MCF 10A (cell line): ENCODE data around the gene SNU13. TPM values are rescaled to one million over a fixed set of nuclear protein-coding genes. Genes with fewer than 3 reads are reported as not detected.

Source experiments
- BruUV-seq: library from RNA; stranded (reverse); fragments of 400-500 nt; replicated peaks from 2 replicates; lab custom pipeline; 2021; lab: Mats Ljungman, UMichigan
- CTCF ChIA-PET: fragments of 300-600 bp; sonication (Branson Sonifier 250); formaldehyde crosslinking; extraction: SDS; loops from one replicate; lab custom pipeline; 2021; ENCODE audit warnings: antibody characterized with exemption, inconsistent platforms; lab: Yijun Ruan, JAX
- POLR2A ChIA-PET: fragments of 300-600, 350-650 bp; sonication (Branson Sonifier 250); formaldehyde crosslinking; extraction: SDS; loops from one replicate; lab custom pipeline; 2020; ENCODE audit warnings: antibody characterized with exemption, inconsistent platforms; lab: Yijun Ruan, JAX
- DNase-seq: peaks from one replicate; pipeline ENCODE4 v3.0.0-alpha.2; 2018; ENCODE audit not compliant: unreplicated experiment
- H3K27ac Mint-ChIP-seq: one replicate; pipeline ENCODE4 v1.8.0; 2022; ENCODE audit warnings: mild to moderate bottlenecking, low read depth, mixed read lengths; ENCODE audit not compliant: unreplicated experiment
- H3K27me3 Mint-ChIP-seq: one replicate; pipeline ENCODE4 v1.8.0; 2022; ENCODE audit warnings: mixed read lengths; ENCODE audit not compliant: insufficient read depth, unreplicated experiment
- H3K36me3 Mint-ChIP-seq: one replicate; pipeline ENCODE4 v1.8.0; 2022; ENCODE audit warnings: mild to moderate bottlenecking, moderate library complexity, mixed read lengths; ENCODE audit not compliant: insufficient read depth, unreplicated experiment
- H3K4me1 Mint-ChIP-seq: one replicate; pipeline ENCODE4 v1.8.0; 2022; ENCODE audit warnings: mixed read lengths; ENCODE audit not compliant: insufficient read depth, unreplicated experiment
- H3K4me3 Mint-ChIP-seq: one replicate; pipeline ENCODE4 v1.8.0; 2022; ENCODE audit warnings: mild to moderate bottlenecking, moderate library complexity, mixed read lengths; ENCODE audit not compliant: unreplicated experiment
- H3K9me3 Mint-ChIP-seq: one replicate; pipeline ENCODE4 v1.8.0; 2022; ENCODE audit warnings: mixed read lengths; ENCODE audit not compliant: unreplicated experiment
- CTCF ChIP-seq: fragments of 200-600 bp; IDR thresholded peaks from one replicate; pipeline ENCODE4 v1.8.0; 2022; ENCODE audit warnings: antibody characterized with exemption, mild to moderate bottlenecking; ENCODE audit not compliant: unreplicated experiment
- intact Hi-C: fragments of 100-400 bp; cut with micrococcal nuclease; formaldehyde crosslinking; loops from 2 replicates; pipeline ENCODE4 v1.14.1; 2022
- total RNA-seq: library from RNA; stranded (reverse); gene quantifications from 2 replicates; pipeline ENCODE4 v1.2.3, GENCODE V29; 2022

Gene SNU13
- total RNA-seq, 1 experiment from 2014 or later, result 280 TPM

GRCh38 chr22:41681616-41682015 lies 7.1 kb downstream of the SNU13 start:
- intact Hi-C loops, result loop anchor here (2.0 kb wide), 1 partner anchor 15 kb away; no protein-coding TSS in a partner anchor
- CTCF ChIA-PET, result interaction anchor here (0.7 kb wide), 1 partner anchor 15 kb away, joined by 3 read pairs; no protein-coding TSS in a partner anchor

GRCh38 chr22:41676134-41676533 lies 12.5 kb downstream of the SNU13 start:
- Mint-ChIP-seq H3K4me3 (no peak overlapping the region), H3K9me3 (no peaks in the 10 kb centered on the region), H3K4me1 (peaks cover 11% of the 10 kb centered on the region), H3K27ac (no peak overlapping the region), H3K27me3 (no peaks in the 10 kb centered on the region), H3K36me3 (peaks cover 69% of the 10 kb centered on the region)
- ChIA-PET CTCF (interaction anchor here (1.2 to 1.6 kb wide), 2 partner anchors 9 to 21 kb away, joined by 3 to 6 read pairs; no protein-coding TSS in a partner anchor), POLR2A (interaction anchor here (0.7 to 1.5 kb wide), 4 partner anchors 9 to 13 kb away, joined by 3 to 8 read pairs (median 4); partner anchors contain the start of gene SNU13)
- intact Hi-C loops, result no loop called here
- no peak for TF ChIP-seq CTCF
- no TSS peak for BruUV-seq
- DNase-seq, result no peak

More at GRCh38 chr22:41681616-41682015, 7.1 kb downstream of the SNU13 start:
- H3K27me3 Mint-ChIP-seq, result no peaks in the 10 kb centered on the region
- TF ChIP-seq CTCF, result no peak
- peak overlapping the region; percentile 90 for H3K27ac Mint-ChIP-seq
- no peaks in the 10 kb centered on the region for H3K9me3 Mint-ChIP-seq
- H3K4me1 Mint-ChIP-seq, result peaks cover 18% of the 10 kb centered on the region
- DNase-seq, result no peak
- H3K4me3 Mint-ChIP-seq, result peak overlapping the region; percentile 87
- POLR2A ChIA-PET, result interaction anchor here (0.6 to 2.3 kb wide), 4 partner anchors 14 to 256 kb away, joined by 3 to 17 read pairs (median 3); partner anchors contain the start of genes DESI1, SREBF2 and XRCC6
- H3K36me3 Mint-ChIP-seq, result peaks cover 44% of the 10 kb centered on the region
- BruUV-seq, result no TSS peak

GRCh38 chr22:41674846-41675340 lies 13.8 kb downstream of the SNU13 start:
- peaks cover 66% of the 10 kb centered on the region for H3K36me3 Mint-ChIP-seq
- CTCF ChIA-PET, result interaction anchor here (1.6 kb wide), 1 partner anchor 22 kb away, joined by 3 read pairs; no protein-coding TSS in a partner anchor

More at GRCh38 chr22:41674846-41675340, 13.8 kb downstream of the SNU13 start:
- Mint-ChIP-seq H3K27me3 (no peaks in the 10 kb centered on the region), H3K4me1 (peaks cover 6% of the 10 kb centered on the region), H3K27ac (no peak overlapping the region), H3K4me3 (no peak overlapping the region), H3K9me3 (no peaks in the 10 kb centered on the region)
- intact Hi-C loops, result no loop called here
- no peak for TF ChIP-seq CTCF
- POLR2A ChIA-PET, result no interaction called here
- no TSS peak for BruUV-seq
- no peak for DNase-seq
